Measurements from ENCODE around the gene MRPL24. TPM values are rescaled to one million over a fixed set of nuclear protein-coding genes. Genes with fewer than 3 reads are reported as not detected.

MRPL24 gene
- total RNA-seq, 1 experiment from 2014 or later, result 27.3 TPM

DNA sequence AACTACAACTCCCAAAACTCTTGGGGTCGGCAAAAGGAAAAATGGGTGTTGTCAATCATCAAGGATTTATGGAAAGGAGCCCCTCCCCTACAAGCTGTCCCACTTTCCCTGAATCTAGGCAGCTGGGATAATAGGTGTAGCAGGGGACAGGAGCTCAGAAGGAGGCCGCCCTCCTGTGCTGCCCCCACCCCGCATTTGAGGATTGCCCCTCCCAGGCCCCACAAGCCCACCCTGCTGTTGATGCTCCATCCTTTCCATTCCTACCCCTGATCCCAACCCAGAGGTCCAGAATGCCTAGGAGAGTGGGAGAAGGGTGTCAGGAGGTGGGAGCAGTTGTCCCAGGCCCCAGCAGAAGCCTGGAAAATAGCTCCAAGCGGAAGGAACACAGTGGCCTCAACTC lies 1.9 kb upstream of the MRPL24 start:
- H2BK12ac ChIP-seq (ENCODE audit: insufficient read length, low read depth, low read length), result no peak overlapping the region
- DNase-seq, result no peak
- no peak overlapping the region for H3K23ac ChIP-seq (ENCODE audit: insufficient read length, low read depth, low read length)
- peaks cover 13% of the 10 kb centered on the region for H3K4me1 ChIP-seq (ENCODE audit: insufficient read depth, low read length)
- H3K18ac ChIP-seq (ENCODE audit: insufficient read length, low read depth, low read length), result no peak overlapping the region
- Mint-ChIP-seq H3K27me3 (ENCODE audit: low read depth) (no peaks in the 10 kb centered on the region), H3K9me3 (no peaks in the 10 kb centered on the region; a peak in 1 of 5 replicates), H3K36me3 (ENCODE audit: insufficient read depth in 1 of 3, low read depth in 3 of 3) (peaks cover 27 to 46% (median 45%) of the 10 kb centered on the region in 3 experiments), H3K27ac (peak overlapping the region; percentile 65 to 98 (median 79); a peak in 2 of 7 replicates), H3K4me1 (peaks cover 37 to 49% of the 10 kb centered on the region in 2 experiments), H3K4me3 (peak overlapping the region in 1 of 2 experiments; percentile 32; a peak in 2 of 5 replicates)
- no peak overlapping the region for H2AK5ac ChIP-seq (ENCODE audit: insufficient read length, low read length)
- no peak overlapping the region for H3K4ac ChIP-seq (ENCODE audit: low read depth, low read length)
- H3K9ac ChIP-seq (ENCODE audit: extremely low read depth, insufficient read length, low read length), result no peak overlapping the region
- H3K56ac ChIP-seq (ENCODE audit: insufficient read length, low read depth, low read length), result no peak overlapping the region
- no peaks in the 10 kb centered on the region for H3K79me1 ChIP-seq (ENCODE audit: insufficient read depth, low read depth, low read length, poor library complexity, severe bottlenecking)
- H3K27ac ChIP-seq (ENCODE audit: insufficient read length, low read depth, low read length), result no peak overlapping the region
- H2BK15ac ChIP-seq (ENCODE audit: low read depth, low read length), result no peak overlapping the region
- H4K91ac ChIP-seq (ENCODE audit: insufficient read length, low read depth, low read length), result no peak overlapping the region
- no peak overlapping the region for H2BK120ac ChIP-seq (ENCODE audit: low read depth, low read length, poor library complexity, severe bottlenecking)
- no peak overlapping the region for H3K4me2 ChIP-seq (ENCODE audit: insufficient read depth, insufficient read length, low read length)
- TF ChIP-seq, protein P1, sequence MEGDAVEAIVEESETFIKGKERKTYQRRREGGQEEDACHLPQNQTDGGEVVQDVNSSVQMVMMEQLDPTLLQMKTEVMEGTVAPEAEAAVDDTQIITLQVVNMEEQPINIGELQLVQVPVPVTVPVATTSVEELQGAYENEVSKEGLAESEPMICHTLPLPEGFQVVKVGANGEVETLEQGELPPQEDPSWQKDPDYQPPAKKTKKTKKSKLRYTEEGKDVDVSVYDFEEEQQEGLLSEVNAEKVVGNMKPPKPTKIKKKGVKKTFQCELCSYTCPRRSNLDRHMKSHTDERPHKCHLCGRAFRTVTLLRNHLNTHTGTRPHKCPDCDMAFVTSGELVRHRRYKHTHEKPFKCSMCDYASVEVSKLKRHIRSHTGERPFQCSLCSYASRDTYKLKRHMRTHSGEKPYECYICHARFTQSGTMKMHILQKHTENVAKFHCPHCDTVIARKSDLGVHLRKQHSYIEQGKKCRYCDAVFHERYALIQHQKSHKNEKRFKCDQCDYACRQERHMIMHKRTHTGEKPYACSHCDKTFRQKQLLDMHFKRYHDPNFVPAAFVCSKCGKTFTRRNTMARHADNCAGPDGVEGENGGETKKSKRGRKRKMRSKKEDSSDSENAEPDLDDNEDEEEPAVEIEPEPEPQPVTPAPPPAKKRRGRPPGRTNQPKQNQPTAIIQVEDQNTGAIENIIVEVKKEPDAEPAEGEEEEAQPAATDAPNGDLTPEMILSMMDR (conservative IDR thresholded peaks at IDR 0.05), result no peak
- no peaks in the 10 kb centered on the region for H4K20me1 ChIP-seq (ENCODE audit: control insufficient read depth, insufficient read depth, insufficient read length)
- H3K9me3 ChIP-seq (ENCODE audit: control insufficient read depth, low read depth, low read length), result no peaks in the 10 kb centered on the region
- H3T11ph ChIP-seq (ENCODE audit: low read length), result no peak overlapping the region
- no peaks in the 10 kb centered on the region for H3K27me3 ChIP-seq (ENCODE audit: insufficient read depth, low read length)
- H3K23me2 ChIP-seq (ENCODE audit: insufficient read length, low read depth, low read length, poor library complexity, severe bottlenecking), result peaks cover 19% of the 10 kb centered on the region
- H4K5ac ChIP-seq (ENCODE audit: insufficient read length, low read depth, low read length), result no peak overlapping the region
- peaks cover 13% of the 10 kb centered on the region; the same call in 1 of the 2 replicates for H3K79me2 ChIP-seq (ENCODE audit: insufficient read depth, low read length)
- no peak overlapping the region for H2AFZ ChIP-seq (ENCODE audit: low read length)
- no CpG with 5 or more reads among the region's 4 CpGs for WGBS (ENCODE audit: extremely low coverage, insufficient read length, low lambda C conversion rate)
- no peak overlapping the region for H3K14ac ChIP-seq (ENCODE audit: insufficient read depth, low read length)
- H2BK5ac ChIP-seq (ENCODE audit: insufficient read length, low read length), result no peak overlapping the region
- no peak overlapping the region for H4K8ac ChIP-seq (replicated peaks; ENCODE audit: insufficient read length, low read depth, low read length)
- H2BK20ac ChIP-seq (ENCODE audit: low read depth, low read length, poor library complexity, severe bottlenecking), result no peak overlapping the region
